CD4-positive, CD25-positive, alpha-beta regulatory T cell (primary cell): Measurements from ENCODE around the gene INVS. TPM values are rescaled to one million over a fixed set of nuclear protein-coding genes. Genes with fewer than 3 reads are reported as not detected.
"Not testable (repeated sequence)": the region's sequence is repeated elsewhere in the genome, so short reads cannot be mapped to it uniquely, and the experiment has no call there.

Experiments
- ATAC-seq, 2 donors: fragments of 150-1000 bp; cut with Tn5 transposase; one replicate each; pipeline ENCODE4 v1.10.0; 2021; ENCODE audit warnings: low read depth in 2 of 2, moderate number of reproducible peaks in 2 of 2, moderate library complexity in 1 of 2
- DNase-seq, 3 donors: peaks; one replicate each; pipeline versions ENCODE4 v3.0.0 to v3.0.0-alpha.2; 2012 to 2022; ENCODE audit warnings: mixed read lengths in 1 of 3
- H3K27ac ChIP-seq: one replicate; pipeline ENCODE4 v1.7.0; 2013; ENCODE audit warnings: mild to moderate bottlenecking, low read length; ENCODE audit not compliant: insufficient read depth, poor library complexity, severe bottlenecking
- H3K27me3 ChIP-seq: one replicate; pipeline ENCODE4 v1.7.0; 2013; ENCODE audit warnings: low read length; ENCODE audit not compliant: control insufficient read depth, insufficient read depth
- H3K36me3 ChIP-seq: one replicate; pipeline ENCODE4 v1.7.0; 2013; ENCODE audit warnings: mild to moderate bottlenecking, low read length, moderate library complexity; ENCODE audit not compliant: control insufficient read depth, insufficient read depth
- H3K4me1 ChIP-seq: 2 replicates; pipeline ENCODE4 v1.7.0; 2013; ENCODE audit warnings: mild to moderate bottlenecking, low read length; ENCODE audit not compliant: insufficient read depth, control insufficient read depth, poor library complexity, severe bottlenecking
- H3K4me3 ChIP-seq: one replicate; pipeline ENCODE4 v1.7.0; 2013; ENCODE audit warnings: low read depth, mild to moderate bottlenecking, low read length, moderate library complexity
- H3K9me3 ChIP-seq, 2 experiments: 1 replicate in 1 of 2; 2 replicates in 1 of 2; pipeline ENCODE4 v1.7.0; 2013; ENCODE audit warnings: low read length in 2 of 2, mild to moderate bottlenecking in 1 of 2, moderate library complexity in 1 of 2; ENCODE audit not compliant: control insufficient read depth in 2 of 2
- H3K27ac Mint-ChIP-seq, 3 donors: one replicate each; pipeline ENCODE4 v1.8.0; 2020 to 2022; ENCODE audit warnings: mild to moderate bottlenecking in 3 of 3, mixed read lengths in 3 of 3, moderate library complexity in 2 of 3
- H3K27me3 Mint-ChIP-seq: one replicate; pipeline ENCODE4 v1.8.0; 2022; ENCODE audit warnings: mild to moderate bottlenecking, mixed read lengths
- H3K36me3 Mint-ChIP-seq: one replicate; pipeline ENCODE4 v1.8.0; 2020; ENCODE audit warnings: mixed read lengths
- H3K4me1 Mint-ChIP-seq, 4 donors: one replicate each; pipeline ENCODE4 v1.8.0; 2020 to 2022; ENCODE audit warnings: mixed read lengths in 4 of 4, mild to moderate bottlenecking in 1 of 4
- H3K4me3 Mint-ChIP-seq, 4 donors: one replicate each; pipeline ENCODE4 v1.8.0; 2020 to 2022; ENCODE audit warnings: mild to moderate bottlenecking in 4 of 4, mixed read lengths in 4 of 4, moderate library complexity in 3 of 4
- H3K9me3 Mint-ChIP-seq, 7 donors: one replicate each; pipeline ENCODE4 v1.8.0; 2020 to 2022; ENCODE audit warnings: mixed read lengths in 7 of 7, mild to moderate bottlenecking in 3 of 7, moderate library complexity in 2 of 7
- polyA plus RNA-seq, 4 donors: library from polyadenylated mRNA; unstranded; fragments of 300-500 nt; fragmentation: Illumina TruSeq; gene quantifications; one replicate each; pipeline ENCODE4 v1.2.3, GENCODE V29; 2021
- total RNA-seq: library from RNA; stranded (reverse); gene quantifications from one replicate; pipeline ENCODE4 v1.2.3, GENCODE V29; 2022

INVS gene
- total and polyA plus RNA-seq, 5 donors from 2014 or later = 5.7 to 20.5 (median 6.2) TPM

DNA sequence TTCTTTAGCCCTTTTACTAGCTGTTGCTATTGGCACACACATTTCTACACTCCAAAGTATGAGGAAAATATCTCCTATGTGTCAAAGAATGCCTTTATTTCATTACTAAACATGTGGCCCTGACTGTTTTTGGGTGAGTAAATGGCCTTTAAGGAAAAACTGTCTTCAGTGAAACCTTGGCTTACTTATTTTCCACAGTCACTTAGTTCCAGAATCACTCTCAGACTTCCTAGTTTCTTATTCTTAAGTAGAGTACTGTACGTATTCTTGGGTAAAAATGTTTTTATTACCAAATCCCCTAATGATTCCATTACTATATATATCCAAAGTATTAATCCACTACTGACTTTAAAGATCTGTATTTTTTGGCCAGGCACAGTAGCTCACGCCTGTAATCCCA, 27.8 kb upstream of the INVS start:
- Mint-ChIP-seq H3K4me1 (peaks cover 19 to 39% (median 27%) of the 10 kb centered on the region in 4 donors), H3K27me3 (no peaks in the 10 kb centered on the region), H3K4me3 (no peak overlapping the region), H3K27ac (no peak overlapping the region), H3K9me3 (peaks cover 0 to 1% (median 0%) of the 10 kb centered on the region in 7 donors), H3K36me3 (peaks cover 9% of the 10 kb centered on the region)
- no peaks in the 10 kb centered on the region for H3K9me3 ChIP-seq
- DNase-seq (no peak), ATAC-seq (no peak)
- no peaks in the 10 kb centered on the region for H3K36me3 ChIP-seq
- no peak overlapping the region for H3K4me3 ChIP-seq
- no peaks in the 10 kb centered on the region for H3K27me3 ChIP-seq
- H3K4me1 ChIP-seq = no peaks in the 10 kb centered on the region
- H3K27ac ChIP-seq = no peak overlapping the region

DNA sequence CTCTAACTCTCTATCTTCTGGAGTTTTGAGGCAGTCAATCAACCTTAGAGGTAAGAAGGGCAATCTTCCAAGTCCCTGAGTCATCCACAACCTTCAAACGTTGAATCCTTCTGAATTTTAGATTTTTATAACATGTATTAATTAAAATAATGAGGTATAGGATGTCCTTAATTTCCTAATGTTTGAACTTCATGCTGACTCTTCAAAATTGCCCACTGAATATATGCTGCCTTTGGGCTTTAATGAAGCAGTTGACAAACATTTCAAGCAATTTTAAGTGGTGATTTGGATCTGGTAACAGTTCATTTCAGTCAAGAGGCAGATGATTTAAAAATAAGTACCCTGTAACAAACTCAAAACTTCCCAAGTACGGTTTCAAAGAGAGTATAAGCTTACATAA, 26.2 kb upstream of the INVS start:
- Histone ChIP-seq H3K9me3 (no peaks in the 10 kb centered on the region), H3K4me1 (no peaks in the 10 kb centered on the region), H3K4me3 (no peak overlapping the region), H3K27me3 (no peaks in the 10 kb centered on the region), H3K36me3 (no peaks in the 10 kb centered on the region), H3K27ac (no peak overlapping the region)
- H3K36me3 Mint-ChIP-seq = peaks cover 8% of the 10 kb centered on the region
- DNase-seq (no peak), ATAC-seq (no peak)
- no peak overlapping the region for H3K27ac Mint-ChIP-seq
- peaks cover 20 to 37% (median 22%) of the 10 kb centered on the region in 4 donors for H3K4me1 Mint-ChIP-seq
- no peaks in the 10 kb centered on the region for H3K27me3 Mint-ChIP-seq
- no peak overlapping the region for H3K4me3 Mint-ChIP-seq
- no peaks in the 10 kb centered on the region for H3K9me3 Mint-ChIP-seq

DNA sequence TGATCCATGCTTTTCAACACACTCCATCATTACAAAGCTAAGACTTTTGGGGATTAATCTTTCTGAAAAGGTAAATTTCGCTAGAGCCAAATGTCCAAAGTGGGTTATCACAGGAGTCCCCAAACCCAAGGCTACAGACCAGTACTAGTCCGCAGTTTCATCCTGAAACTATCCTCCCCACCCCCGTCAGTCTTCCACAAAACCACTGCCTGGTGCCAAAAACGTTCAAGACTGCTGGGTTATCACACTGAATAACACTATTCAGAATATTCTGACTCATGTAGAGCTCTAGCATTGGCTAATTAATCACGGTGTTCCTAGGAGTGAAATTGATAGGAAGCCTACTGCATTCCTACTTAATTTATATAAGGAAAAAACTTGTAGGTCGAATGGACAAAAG, 24.9 kb upstream of the INVS start:
- Histone ChIP-seq H3K9me3 (no peaks in the 10 kb centered on the region), H3K36me3 (peaks cover 2% of the 10 kb centered on the region), H3K27ac (no peak overlapping the region), H3K27me3 (no peaks in the 10 kb centered on the region), H3K4me3 (no peak overlapping the region), H3K4me1 (no peaks in the 10 kb centered on the region)
- H3K36me3 Mint-ChIP-seq = peaks cover 12% of the 10 kb centered on the region
- no peaks in the 10 kb centered on the region for H3K9me3 Mint-ChIP-seq
- no peak for ATAC-seq
- H3K27me3 Mint-ChIP-seq = no peaks in the 10 kb centered on the region
- H3K27ac Mint-ChIP-seq = no peak overlapping the region
- H3K4me3 Mint-ChIP-seq = no peak overlapping the region
- DNase-seq = no peak
- peaks cover 25 to 42% (median 26%) of the 10 kb centered on the region in 4 donors for H3K4me1 Mint-ChIP-seq

DNA sequence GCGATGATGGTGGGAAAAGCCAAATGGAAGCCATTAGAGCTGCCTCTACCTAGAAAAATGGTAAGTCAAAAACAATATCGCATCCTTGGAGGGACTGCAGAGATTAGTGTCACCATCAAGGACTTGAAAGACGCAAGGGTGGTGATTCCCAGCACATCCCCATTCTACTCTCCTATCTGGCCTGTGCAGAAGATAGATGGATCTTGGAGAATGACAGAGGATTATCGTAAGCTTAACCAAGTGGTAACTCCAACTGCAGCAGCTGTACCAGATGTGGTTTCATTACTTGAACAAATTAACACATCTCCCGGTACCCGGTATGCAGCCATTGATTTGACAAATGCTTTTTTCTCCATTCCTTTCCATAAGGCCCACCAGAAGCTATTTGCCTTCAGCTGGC, 24.1 kb upstream of the INVS start:
- no peak overlapping the region for H3K4me3 ChIP-seq
- H3K9me3 Mint-ChIP-seq = no peaks in the 10 kb centered on the region
- H3K4me1 ChIP-seq = no peaks in the 10 kb centered on the region
- DNase-seq (no peak), ATAC-seq (no peak)
- no peak overlapping the region for H3K27ac ChIP-seq
- peaks cover 2% of the 10 kb centered on the region for H3K36me3 ChIP-seq
- H3K27ac Mint-ChIP-seq = no peak overlapping the region
- H3K9me3 ChIP-seq = no peaks in the 10 kb centered on the region
- H3K4me1 Mint-ChIP-seq = peaks cover 25 to 43% (median 28%) of the 10 kb centered on the region in 4 donors
- H3K36me3 Mint-ChIP-seq = peaks cover 13% of the 10 kb centered on the region
- H3K4me3 Mint-ChIP-seq = no peak overlapping the region
- H3K27me3 ChIP-seq = no peaks in the 10 kb centered on the region
- no peaks in the 10 kb centered on the region for H3K27me3 Mint-ChIP-seq

DNA sequence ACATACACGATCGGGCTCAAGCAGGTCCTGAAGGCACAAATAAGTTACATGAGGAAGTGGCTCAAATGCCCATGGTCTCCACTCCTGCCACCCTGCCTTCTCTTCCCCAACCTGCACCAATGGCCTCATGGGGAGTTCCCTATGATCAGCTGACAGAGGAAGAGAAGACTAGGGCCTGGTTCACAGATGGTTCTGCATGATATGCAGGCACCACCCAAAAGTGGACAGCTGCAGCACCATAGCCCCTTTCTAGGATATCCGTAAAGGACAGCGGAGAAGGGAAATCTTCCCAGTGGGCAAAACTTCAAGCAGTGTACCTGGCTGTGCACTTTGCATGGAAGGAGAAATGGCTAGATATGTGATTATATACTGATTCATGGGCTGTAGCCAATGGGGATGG, 22.8 kb upstream of the INVS start:
- not testable (repeated sequence) for DNase-seq, H3K36me3 ChIP-seq, H3K27me3 Mint-ChIP-seq, H3K9me3 Mint-ChIP-seq, H3K27ac ChIP-seq, ATAC-seq, H3K4me1 ChIP-seq, H3K27me3 ChIP-seq, H3K4me3 ChIP-seq, H3K9me3 ChIP-seq, H3K27ac Mint-ChIP-seq, H3K4me3 Mint-ChIP-seq
- peaks cover 13% of the 10 kb centered on the region for H3K36me3 Mint-ChIP-seq
- peaks cover 24 to 44% (median 31%) of the 10 kb centered on the region in 4 donors for H3K4me1 Mint-ChIP-seq

DNA sequence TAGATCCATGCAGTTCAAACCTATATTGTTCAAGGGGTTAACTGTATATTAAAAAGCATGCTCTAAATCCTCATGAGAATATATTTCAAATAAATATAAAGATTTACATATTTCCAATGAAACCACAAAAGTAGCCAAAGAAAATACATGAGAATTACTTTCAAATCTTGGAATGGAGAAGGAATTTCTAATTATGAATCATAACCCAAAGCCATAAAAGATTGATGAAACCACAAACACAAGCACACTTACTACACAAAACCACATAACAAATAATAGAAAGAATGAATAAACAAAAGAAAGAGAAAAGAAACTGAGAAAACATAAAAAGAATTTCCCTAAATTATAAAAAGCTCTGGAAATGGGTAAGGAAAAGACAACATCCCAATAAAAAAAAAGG, 16.3 kb upstream of the INVS start:
- DNase-seq (no peak), ATAC-seq (no peak)
- peaks cover 2% of the 10 kb centered on the region for H3K36me3 ChIP-seq
- H3K4me3 ChIP-seq = peak overlapping the region; percentile 2
- H3K27me3 Mint-ChIP-seq = no peaks in the 10 kb centered on the region
- no peak overlapping the region for H3K27ac Mint-ChIP-seq
- peaks cover 22% of the 10 kb centered on the region for H3K4me1 ChIP-seq
- no peaks in the 10 kb centered on the region for H3K9me3 Mint-ChIP-seq
- peaks cover 5% of the 10 kb centered on the region for H3K36me3 Mint-ChIP-seq
- H3K9me3 ChIP-seq = no peaks in the 10 kb centered on the region
- peaks cover 52 to 74% (median 64%) of the 10 kb centered on the region in 4 donors for H3K4me1 Mint-ChIP-seq
- no peak overlapping the region for H3K27ac ChIP-seq
- H3K4me3 Mint-ChIP-seq = peak overlapping the region in 1 of 4 donors; percentile 24
- no peaks in the 10 kb centered on the region for H3K27me3 ChIP-seq

DNA sequence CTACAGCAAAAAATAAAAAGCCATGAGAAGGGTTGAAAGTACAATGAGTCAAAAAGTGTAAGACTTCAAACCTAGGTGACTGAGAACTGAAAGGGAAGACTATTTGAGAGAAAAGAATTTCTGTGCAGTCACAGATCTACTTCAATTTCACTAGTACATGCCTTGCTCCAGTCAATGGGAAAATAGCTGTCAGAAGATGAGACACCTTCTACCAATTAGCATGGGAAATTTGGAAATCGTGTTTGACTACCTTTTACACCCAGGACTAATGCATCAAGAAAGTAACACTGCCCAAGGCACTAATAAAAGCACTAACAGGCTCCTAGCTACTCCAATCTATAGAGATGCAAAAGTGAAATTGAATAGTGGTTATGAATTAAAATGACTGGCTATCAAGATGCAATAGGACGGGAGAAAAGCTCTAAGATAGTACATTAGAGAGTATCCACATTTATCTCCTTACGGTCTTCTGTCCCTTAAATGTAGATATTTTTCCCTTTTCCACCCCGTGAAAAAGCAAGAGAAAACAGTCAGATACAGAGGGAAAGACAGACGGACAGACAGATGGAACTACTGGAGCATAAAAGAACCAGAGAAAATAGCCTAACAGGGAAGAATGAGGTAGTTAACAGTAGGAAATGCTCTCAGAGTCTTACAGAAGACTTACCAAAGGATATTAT, 15.5 kb upstream of the INVS start:
- DNase-seq = no peak
- H3K4me3 ChIP-seq = peak overlapping the region; percentile 38
- peak overlapping the region in 3 of 4 donors; percentile 5 to 26 (median 18) for H3K4me3 Mint-ChIP-seq
- no peaks in the 10 kb centered on the region for H3K27me3 Mint-ChIP-seq
- no peak overlapping the region for H3K27ac ChIP-seq
- H3K9me3 ChIP-seq = no peaks in the 10 kb centered on the region
- no peaks in the 10 kb centered on the region for H3K27me3 ChIP-seq
- peak overlapping the region in 2 of 3 donors; percentile 21 to 53 for H3K27ac Mint-ChIP-seq
- no peaks in the 10 kb centered on the region for H3K9me3 Mint-ChIP-seq
- H3K36me3 Mint-ChIP-seq = peaks cover 5% of the 10 kb centered on the region
- peaks cover 30% of the 10 kb centered on the region for H3K4me1 ChIP-seq
- peaks cover 2% of the 10 kb centered on the region for H3K36me3 ChIP-seq
- ATAC-seq = peak in 1 of 2 donors; percentile 22
- H3K4me1 Mint-ChIP-seq = peaks cover 60 to 82% (median 69%) of the 10 kb centered on the region in 4 donors

DNA sequence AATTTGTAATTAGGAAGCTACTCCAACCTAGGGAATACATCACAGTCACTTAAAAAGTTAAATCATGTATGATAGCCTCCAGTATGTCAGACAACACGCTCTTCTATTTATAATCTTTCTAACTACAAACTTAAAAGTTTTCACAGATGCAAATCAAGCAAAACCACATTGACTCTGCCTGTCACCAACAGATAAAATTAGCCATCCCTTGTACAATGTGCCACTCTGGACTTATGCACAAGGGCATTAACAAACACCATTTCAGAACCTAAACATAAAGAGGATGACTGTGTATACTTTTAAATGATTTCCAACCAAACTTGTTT, 15.0 kb upstream of the INVS start:
- peaks cover 56 to 81% (median 71%) of the 10 kb centered on the region in 4 donors for H3K4me1 Mint-ChIP-seq
- no peak overlapping the region for H3K27ac ChIP-seq
- ATAC-seq = no peak

More for the DNA sequence above, 15.0 kb upstream of the INVS start:
- Histone ChIP-seq H3K36me3 (peaks cover under 1% of the 10 kb centered on the region), H3K4me3 (peak overlapping the region; percentile 38), H3K4me1 (peaks cover 35% of the 10 kb centered on the region), H3K27me3 (no peaks in the 10 kb centered on the region), H3K9me3 (no peaks in the 10 kb centered on the region)
- peaks cover under 1% of the 10 kb centered on the region for H3K36me3 Mint-ChIP-seq
- H3K9me3 Mint-ChIP-seq = no peaks in the 10 kb centered on the region
- peak overlapping the region in 1 of 4 donors; percentile 26 for H3K4me3 Mint-ChIP-seq
- no peak for DNase-seq
- H3K27me3 Mint-ChIP-seq = no peaks in the 10 kb centered on the region
- no peak overlapping the region for H3K27ac Mint-ChIP-seq
